OCI-LY1 (cell line): ENCODE measurements around the gene KDM1A.

ENCODE experiments used
- H2AFZ ChIP-seq: fragments of 200-600 bp; sonication (generic), shearing (Covaris generic); 2 replicates; pipeline ENCODE4 v1.6.0; 2014; ENCODE audit warnings: antibody characterized with exemption, mild to moderate bottlenecking, low read length
- H3F3A ChIP-seq: fragments of 200-600 bp; sonication (generic), shearing (Covaris generic); 2 replicates; pipeline ENCODE4 v1.6.0; 2014; ENCODE audit warnings: mild to moderate bottlenecking, antibody characterized with exemption, low read length, moderate library complexity; ENCODE audit not compliant: insufficient read depth
- H3K27ac ChIP-seq: fragments of 200-600 bp; sonication (generic); 2 replicates; pipeline ENCODE4 v1.5.1; 2014; ENCODE audit warnings: low read length, mixed run types, mild to moderate bottlenecking, low read depth; ENCODE audit not compliant: poor library complexity, severe bottlenecking
- H3K27me3 ChIP-seq: fragments of 200-600 bp; sonication (generic); 2 replicates; pipeline ENCODE4 v1.6.0; 2014; ENCODE audit warnings: antibody characterized with exemption, mild to moderate bottlenecking, low read length, moderate library complexity; ENCODE audit not compliant: insufficient read depth
- H3K36me3 ChIP-seq: fragments of 200-600 bp; sonication (generic); 2 replicates; pipeline ENCODE4 v1.6.1; 2014; ENCODE audit warnings: mild to moderate bottlenecking, antibody characterized with exemption, low read length, moderate library complexity, mixed read lengths; ENCODE audit not compliant: insufficient read depth
- H3K4me1 ChIP-seq: fragments of 200-600 bp; sonication (generic); 2 replicates; pipeline ENCODE4 v1.5.1; 2014; ENCODE audit warnings: mild to moderate bottlenecking, low read length, moderate library complexity; ENCODE audit not compliant: insufficient read depth, severe bottlenecking
- H3K4me2 ChIP-seq: fragments of 200-600 bp; sonication (generic), shearing (Covaris generic); 2 replicates; pipeline ENCODE4 v1.6.1; 2014; ENCODE audit warnings: low read length
- H3K4me3 ChIP-seq: fragments of 200-600 bp; sonication (generic); 2 replicates; pipeline ENCODE4 v1.5.1; 2014; ENCODE audit warnings: low read length, low read depth, mild to moderate bottlenecking, mixed read lengths; ENCODE audit not compliant: poor library complexity, severe bottlenecking
- H3K79me2 ChIP-seq: fragments of 200-600 bp; shearing (Covaris generic); 2 replicates; pipeline ENCODE4 v1.6.1; 2016; ENCODE audit warnings: mixed run types, low read length, mixed read lengths; ENCODE audit not compliant: insufficient read depth
- H3K9ac ChIP-seq: fragments of 200-600 bp; sonication (generic), shearing (Covaris generic); 2 replicates; pipeline ENCODE4 v1.6.1; 2014; ENCODE audit warnings: mild to moderate bottlenecking, low read length, mixed read lengths
- H3K9me2 ChIP-seq: fragments of 200-600 bp; sonication (generic), shearing (Covaris generic); 2 replicates; pipeline ENCODE4 v1.6.1; 2014; ENCODE audit warnings: low read depth, mild to moderate bottlenecking, low read length, mixed read lengths
- H3K9me3 ChIP-seq: fragments of 200-600 bp; shearing (Covaris generic); 2 replicates; pipeline ENCODE4 v1.6.1; 2014; ENCODE audit warnings: low read length, mixed read lengths
- H4K20me1 ChIP-seq: fragments of 200-600 bp; sonication (generic), shearing (Covaris generic); 2 replicates; pipeline ENCODE4 v1.6.0; 2016; ENCODE audit warnings: mild to moderate bottlenecking, low read length; ENCODE audit not compliant: insufficient read depth
- CTCF ChIP-seq: fragments of 200-600 bp; sonication (generic), shearing (Covaris generic); IDR thresholded peaks from 2 replicates; pipeline ENCODE4 v1.5.1; 2017; ENCODE audit warnings: mild to moderate bottlenecking, antibody characterized with exemption, low read length, moderate library complexity, mixed read lengths
- EZH2 ChIP-seq: fragments of 200-600 bp; sonication (generic), shearing (Covaris generic); IDR thresholded peaks from 2 replicates; pipeline ENCODE4 v1.8.0; 2017; ENCODE audit warnings: borderline replicate concordance, mixed run types, mild to moderate bottlenecking, antibody characterized with exemption, low read length, moderate library complexity, mixed read lengths

KDM1A gene

DNA sequence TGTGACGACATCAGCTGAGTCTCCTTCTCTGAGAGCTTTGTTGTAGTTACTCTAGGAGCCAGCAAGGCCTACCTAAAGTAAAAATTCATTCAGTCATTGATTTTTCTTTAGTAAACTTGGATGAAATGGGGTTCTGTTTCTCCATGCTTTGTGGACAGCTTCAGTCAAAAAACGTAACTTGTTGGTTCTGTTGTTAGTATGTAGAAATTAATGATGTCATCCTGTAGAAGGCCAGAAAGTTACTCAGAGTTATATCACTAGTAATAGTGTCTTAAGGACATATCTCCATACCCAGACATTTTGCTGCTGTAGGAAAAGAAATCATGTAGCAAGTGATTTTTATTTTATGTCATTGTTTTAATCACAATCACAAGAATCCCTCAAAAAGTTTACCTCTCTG is 43.0 kb downstream of the KDM1A start:
- Histone ChIP-seq H3K36me3 (peaks cover 85% of the 10 kb centered on the region), H3K79me2 (no peaks in the 10 kb centered on the region)

GRCh38 chr1:23065385-23065784 is 46.1 kb downstream of the KDM1A start:
- TF ChIP-seq CTCF (no peak), EZH2 (no peak)
- H4K20me1 ChIP-seq, result no peaks in the 10 kb centered on the region

More for the DNA sequence above, 43.0 kb downstream of the KDM1A start:
- Histone ChIP-seq H3K9ac (no peak overlapping the region), H4K20me1 (no peaks in the 10 kb centered on the region), H3F3A (no peaks in the 10 kb centered on the region), H3K4me3 (no peak overlapping the region), H3K4me1 (no peaks in the 10 kb centered on the region), H3K9me3 (no peaks in the 10 kb centered on the region), H3K27ac (no peak overlapping the region), H3K9me2 (no peaks in the 10 kb centered on the region), H2AFZ (no peak overlapping the region), H3K4me2 (no peak overlapping the region), H3K27me3 (no peaks in the 10 kb centered on the region)
- TF ChIP-seq CTCF (no peak), EZH2 (no peak)

GRCh38 chr1:23066075-23066474 is 46.8 kb downstream of the KDM1A start:
- H3K9ac ChIP-seq, result no peak overlapping the region
- H3K4me1 ChIP-seq, result no peaks in the 10 kb centered on the region
- H3K9me2 ChIP-seq, result no peaks in the 10 kb centered on the region
- no peak overlapping the region for H2AFZ ChIP-seq
- no peaks in the 10 kb centered on the region for H3K27me3 ChIP-seq
- no peak overlapping the region for H3K27ac ChIP-seq
- peaks cover 79% of the 10 kb centered on the region for H3K36me3 ChIP-seq
- no peak overlapping the region for H3K4me3 ChIP-seq
- H3F3A ChIP-seq, result no peaks in the 10 kb centered on the region
- H3K9me3 ChIP-seq, result no peaks in the 10 kb centered on the region
- no peaks in the 10 kb centered on the region for H3K79me2 ChIP-seq
- no peak overlapping the region for H3K4me2 ChIP-seq
- H4K20me1 ChIP-seq, result no peaks in the 10 kb centered on the region
- no peak for TF ChIP-seq CTCF
- no peak for TF ChIP-seq EZH2

More at GRCh38 chr1:23065385-23065784, 46.1 kb downstream of the KDM1A start:
- Histone ChIP-seq H3K9me3 (no peaks in the 10 kb centered on the region), H3K9ac (no peak overlapping the region), H3K79me2 (no peaks in the 10 kb centered on the region), H2AFZ (no peak overlapping the region), H3K36me3 (peaks cover 81% of the 10 kb centered on the region), H3K27me3 (no peaks in the 10 kb centered on the region), H3K9me2 (no peaks in the 10 kb centered on the region), H3F3A (no peaks in the 10 kb centered on the region), H3K4me1 (no peaks in the 10 kb centered on the region), H3K4me3 (no peak overlapping the region), H3K27ac (no peak overlapping the region), H3K4me2 (no peak overlapping the region)
